MM.1S (cell line): Measurements from ENCODE around the gene CAPZA1.

ENCODE experiments used
- DNase-seq: peaks from one replicate; pipeline ENCODE4 v3.0.0-alpha.2; 2015
- H2AFZ ChIP-seq: fragments of 300-600 bp; sonication (generic); 2 replicates; pipeline ENCODE4 v1.6.0; 2016; ENCODE audit warnings: antibody characterized with exemption, low read length
- H3F3A ChIP-seq: fragments of 300-600 bp; sonication (generic); 2 replicates; pipeline ENCODE4 v1.6.1; 2016; ENCODE audit warnings: mild to moderate bottlenecking, antibody characterized with exemption, low read length, moderate library complexity, mixed read lengths; ENCODE audit not compliant: insufficient read depth
- H3K27ac ChIP-seq: fragments of 300-600 bp; sonication (generic); 2 replicates; pipeline ENCODE4 v1.5.1; 2016; ENCODE audit warnings: mild to moderate bottlenecking, low read length
- H3K27me3 ChIP-seq: fragments of 300-600 bp; sonication (generic); replicated peaks from 2 replicates; pipeline ENCODE4 v1.6.0; 2016; ENCODE audit warnings: low read length; ENCODE audit not compliant: insufficient read depth
- H3K36me3 ChIP-seq: fragments of 300-600 bp; sonication (generic); replicated peaks from 2 replicates; pipeline ENCODE4 v1.6.1; 2016; ENCODE audit warnings: mild to moderate bottlenecking, low read length, mixed read lengths; ENCODE audit not compliant: insufficient read depth
- H3K4me1 ChIP-seq: fragments of 300-600 bp; sonication (generic); 2 replicates; pipeline ENCODE4 v1.6.1; 2016; ENCODE audit warnings: low read length, mixed read lengths
- H3K4me2 ChIP-seq: fragments of 300-600 bp; sonication (generic); 2 replicates; pipeline ENCODE4 v1.6.0; 2016; ENCODE audit warnings: low read depth, low read length
- H3K4me3 ChIP-seq: fragments of 300-600 bp; sonication (generic); 2 replicates; pipeline ENCODE4 v1.5.1; 2016; ENCODE audit warnings: low read length, mixed read lengths
- H3K79me2 ChIP-seq: fragments of 300-600 bp; sonication (generic); 2 replicates; pipeline ENCODE4 v1.6.1; 2016; ENCODE audit warnings: mixed run types, low read length, mixed read lengths
- H3K9ac ChIP-seq: fragments of 300-600 bp; sonication (generic); 2 replicates; pipeline ENCODE4 v1.6.1; 2016; ENCODE audit warnings: low read length, mixed read lengths
- H3K9me2 ChIP-seq: fragments of 300-600 bp; sonication (generic); replicated peaks from 2 replicates; pipeline ENCODE4 v1.6.1; 2016; ENCODE audit warnings: mild to moderate bottlenecking, low read length, mixed read lengths; ENCODE audit not compliant: insufficient read depth
- H3K9me3 ChIP-seq: fragments of 300-600 bp; sonication (generic); replicated peaks from 2 replicates; pipeline ENCODE4 v1.6.1; 2016; ENCODE audit warnings: mild to moderate bottlenecking, low read length, mixed read lengths; ENCODE audit not compliant: insufficient read depth
- H4K20me1 ChIP-seq: fragments of 300-600 bp; sonication (generic); 2 replicates; pipeline ENCODE4 v1.6.1; 2016; ENCODE audit warnings: mild to moderate bottlenecking, low read length, moderate library complexity, mixed read lengths; ENCODE audit not compliant: insufficient read depth
- EZH2 ChIP-seq: fragments of 300-600 bp; sonication (generic); optimal IDR thresholded peaks from 2 replicates; pipeline ENCODE3; 2017; ENCODE audit warnings: low read depth, mild to moderate bottlenecking, antibody characterized with exemption, low read length, mixed read lengths
- EZH2phosphoT487 ChIP-seq: fragments of 300-600 bp; sonication (generic); IDR thresholded peaks from 2 replicates; pipeline ENCODE4 v1.6.1; 2018; ENCODE audit warnings: antibody characterized with exemption, low read length
- TF ChIP-seq, protein P1 (sequence below): fragments of 300-600 bp; sonication (generic); IDR thresholded peaks from 2 replicates; pipeline ENCODE4 v1.5.1; 2016; ENCODE audit warnings: antibody characterized with exemption, low read length, mixed read lengths

The CAPZA1 gene

DNA sequence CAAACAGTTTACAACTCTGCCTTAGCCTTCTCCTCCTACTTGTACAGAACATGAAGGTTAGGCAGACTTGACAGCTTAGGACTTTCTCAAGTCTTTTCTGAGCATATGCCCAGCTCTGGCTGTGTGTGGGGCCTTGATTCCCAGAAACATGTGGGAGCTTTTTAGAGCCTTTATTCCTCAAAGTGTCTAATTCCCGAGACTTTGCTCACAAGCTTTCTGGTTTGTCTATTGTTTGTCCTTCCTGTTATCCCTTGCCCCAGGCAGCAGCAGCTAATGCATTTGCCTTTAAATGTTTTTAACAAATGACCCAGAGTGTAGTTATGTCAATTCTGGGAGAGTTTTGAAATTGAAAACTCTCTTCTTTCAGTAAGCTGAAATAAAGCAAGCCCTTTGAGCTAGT, 29.9 kb upstream of the CAPZA1 start:
- no peaks in the 10 kb centered on the region for H3K4me1 ChIP-seq
- H3K4me3 ChIP-seq, result no peak overlapping the region
- TF ChIP-seq, protein P1, sequence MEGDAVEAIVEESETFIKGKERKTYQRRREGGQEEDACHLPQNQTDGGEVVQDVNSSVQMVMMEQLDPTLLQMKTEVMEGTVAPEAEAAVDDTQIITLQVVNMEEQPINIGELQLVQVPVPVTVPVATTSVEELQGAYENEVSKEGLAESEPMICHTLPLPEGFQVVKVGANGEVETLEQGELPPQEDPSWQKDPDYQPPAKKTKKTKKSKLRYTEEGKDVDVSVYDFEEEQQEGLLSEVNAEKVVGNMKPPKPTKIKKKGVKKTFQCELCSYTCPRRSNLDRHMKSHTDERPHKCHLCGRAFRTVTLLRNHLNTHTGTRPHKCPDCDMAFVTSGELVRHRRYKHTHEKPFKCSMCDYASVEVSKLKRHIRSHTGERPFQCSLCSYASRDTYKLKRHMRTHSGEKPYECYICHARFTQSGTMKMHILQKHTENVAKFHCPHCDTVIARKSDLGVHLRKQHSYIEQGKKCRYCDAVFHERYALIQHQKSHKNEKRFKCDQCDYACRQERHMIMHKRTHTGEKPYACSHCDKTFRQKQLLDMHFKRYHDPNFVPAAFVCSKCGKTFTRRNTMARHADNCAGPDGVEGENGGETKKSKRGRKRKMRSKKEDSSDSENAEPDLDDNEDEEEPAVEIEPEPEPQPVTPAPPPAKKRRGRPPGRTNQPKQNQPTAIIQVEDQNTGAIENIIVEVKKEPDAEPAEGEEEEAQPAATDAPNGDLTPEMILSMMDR, result no peak
- no peak for TF ChIP-seq EZH2
- no peak for TF ChIP-seq EZH2phosphoT487
- H3K9me2 ChIP-seq, result no peaks in the 10 kb centered on the region
- no peak for DNase-seq
- no peaks in the 10 kb centered on the region for H3K36me3 ChIP-seq
- H3K79me2 ChIP-seq, result no peaks in the 10 kb centered on the region
- H3K9me3 ChIP-seq, result no peaks in the 10 kb centered on the region
- no peaks in the 10 kb centered on the region for H3F3A ChIP-seq
- no peaks in the 10 kb centered on the region for H4K20me1 ChIP-seq
- H3K9ac ChIP-seq, result no peak overlapping the region
- no peak overlapping the region for H3K27ac ChIP-seq
- H3K4me2 ChIP-seq, result no peak overlapping the region
- no peaks in the 10 kb centered on the region for H3K27me3 ChIP-seq
- no peak overlapping the region for H2AFZ ChIP-seq

DNA sequence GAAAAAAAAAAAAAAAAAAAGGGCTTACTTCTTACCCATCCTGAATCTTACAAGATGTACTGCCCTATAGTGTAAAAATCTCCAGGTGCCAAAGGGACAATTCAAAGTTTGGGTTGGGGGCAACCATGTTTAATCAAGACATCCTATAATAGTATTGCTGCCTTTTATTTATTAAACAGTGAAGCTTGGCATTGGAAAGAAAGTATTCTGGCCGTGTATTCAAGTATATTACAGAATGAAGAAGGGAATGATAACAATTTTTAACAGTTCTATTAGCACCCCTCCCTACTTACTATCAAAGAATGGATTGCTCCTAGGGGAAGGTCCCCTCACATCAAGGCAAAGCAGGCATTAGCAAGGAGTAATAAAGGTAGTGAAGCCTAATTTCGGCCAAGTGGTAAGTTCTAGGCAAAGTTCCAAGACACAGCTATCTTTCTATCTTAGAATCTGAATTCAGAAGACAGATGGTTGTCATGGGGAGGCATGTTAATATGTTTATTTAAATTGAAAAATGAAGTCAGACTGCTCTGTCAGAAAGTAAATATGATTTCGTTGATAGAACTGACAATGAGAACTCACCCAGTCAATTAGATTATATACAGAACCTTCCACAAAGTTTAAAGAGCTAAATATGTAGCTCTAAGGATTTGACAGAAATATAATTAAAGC, 25.3 kb upstream of the CAPZA1 start:
- Histone ChIP-seq H3K4me2 (no peak overlapping the region), H3K36me3 (no peaks in the 10 kb centered on the region), H3K9me2 (no peaks in the 10 kb centered on the region), H3K4me3 (no peak overlapping the region), H3K27me3 (no peaks in the 10 kb centered on the region), H2AFZ (no peak overlapping the region), H3K9me3 (no peaks in the 10 kb centered on the region), H3K9ac (no peak overlapping the region), H3F3A (no peaks in the 10 kb centered on the region), H3K27ac (no peak overlapping the region), H3K79me2 (no peaks in the 10 kb centered on the region), H4K20me1 (no peaks in the 10 kb centered on the region), H3K4me1 (no peaks in the 10 kb centered on the region)
- TF ChIP-seq EZH2, result no peak
- TF ChIP-seq, protein P1, result no peak
- TF ChIP-seq EZH2phosphoT487, result no peak
- DNase-seq, result no peak

DNA sequence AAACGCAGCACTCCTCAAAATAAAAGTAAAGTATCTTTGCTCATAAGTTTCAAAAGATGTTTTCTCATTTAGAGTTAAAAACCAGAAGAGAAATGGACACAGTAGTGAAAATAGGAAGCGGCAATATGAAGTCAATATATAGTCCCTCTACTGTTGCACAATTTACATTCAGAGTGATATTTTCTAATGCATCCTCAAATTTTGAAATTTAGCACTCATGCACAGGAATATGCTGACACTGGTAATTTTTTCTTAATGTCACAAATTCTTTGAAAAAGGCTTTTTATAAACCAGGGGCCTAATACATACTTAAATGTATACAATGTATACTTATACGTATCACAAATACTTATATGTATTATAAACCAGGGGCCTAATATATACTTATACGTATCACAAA, 20.2 kb upstream of the CAPZA1 start:
- no peaks in the 10 kb centered on the region for H3K9me2 ChIP-seq
- H3K27me3 ChIP-seq, result no peaks in the 10 kb centered on the region
- no peak for TF ChIP-seq EZH2
- TF ChIP-seq, protein P1, result no peak
- TF ChIP-seq EZH2phosphoT487, result no peak
- no peak overlapping the region for H3K27ac ChIP-seq
- H3K4me1 ChIP-seq, result no peaks in the 10 kb centered on the region
- H3K4me3 ChIP-seq, result no peak overlapping the region
- no peak overlapping the region for H3K9ac ChIP-seq
- no peak overlapping the region for H3K4me2 ChIP-seq
- H2AFZ ChIP-seq, result no peak overlapping the region
- DNase-seq, result no peak
- no peaks in the 10 kb centered on the region for H4K20me1 ChIP-seq
- H3K79me2 ChIP-seq, result no peaks in the 10 kb centered on the region
- no peaks in the 10 kb centered on the region for H3K36me3 ChIP-seq
- H3F3A ChIP-seq, result no peaks in the 10 kb centered on the region
- no peaks in the 10 kb centered on the region for H3K9me3 ChIP-seq
